ENCODE results near the gene PRLH. TPM values are rescaled to one million over a fixed set of nuclear protein-coding genes. Genes with fewer than 3 reads are reported as not detected.

PRLH gene, protein sequence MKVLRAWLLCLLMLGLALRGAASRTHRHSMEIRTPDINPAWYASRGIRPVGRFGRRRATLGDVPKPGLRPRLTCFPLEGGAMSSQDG
- not detected for polyA plus RNA-seq (ENCODE audit: insufficient read length in 3 of 3)

DNA sequence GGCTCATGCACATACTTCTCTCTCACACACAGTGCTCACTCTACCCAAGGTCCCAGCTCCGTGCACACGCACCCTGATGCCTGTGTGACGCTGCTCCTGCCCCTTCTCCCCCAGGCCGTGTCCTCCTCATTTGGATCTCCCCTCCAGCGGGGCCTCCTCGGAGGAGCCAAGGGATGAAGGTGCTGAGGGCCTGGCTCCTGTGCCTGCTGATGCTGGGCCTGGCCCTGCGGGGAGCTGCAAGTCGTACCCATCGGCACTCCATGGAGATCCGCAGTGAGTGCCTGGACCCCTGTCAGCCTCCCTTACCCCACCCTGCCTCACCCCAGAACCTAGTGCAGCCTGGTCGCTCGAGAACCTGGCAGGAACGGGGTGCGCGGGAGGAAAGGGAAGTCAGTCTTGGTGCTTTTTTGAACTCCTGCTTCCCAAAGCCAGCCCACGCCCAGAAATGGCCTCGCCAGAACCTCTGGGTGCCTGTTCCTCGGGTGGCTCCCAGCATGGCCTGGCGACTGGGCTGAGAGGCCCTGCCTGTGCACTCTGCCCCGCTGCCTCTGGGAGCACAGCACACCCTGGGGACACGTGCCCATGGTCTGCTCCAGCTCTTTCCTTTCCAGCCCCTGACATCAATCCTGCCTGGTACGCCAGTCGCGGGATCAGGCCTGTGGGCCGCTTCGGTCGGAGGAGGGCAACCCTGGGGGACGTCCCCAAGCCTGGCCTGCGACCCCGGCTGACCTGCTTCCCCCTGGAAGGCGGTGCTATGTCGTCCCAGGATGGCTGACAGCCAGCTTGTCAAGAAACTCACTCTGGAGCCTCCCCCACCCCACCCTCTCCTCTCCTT, at the start of gene PRLH:
Gene PRLH, plus strand, starts transcription at position 174 of the 835 bp plus-strand sequence. Its CDS starts 0 bp downstream, at position 174.
- DNase-seq (ENCODE audit: low read depth in 3 of 3, low spot score in 2 of 3) = no peak

DNA sequence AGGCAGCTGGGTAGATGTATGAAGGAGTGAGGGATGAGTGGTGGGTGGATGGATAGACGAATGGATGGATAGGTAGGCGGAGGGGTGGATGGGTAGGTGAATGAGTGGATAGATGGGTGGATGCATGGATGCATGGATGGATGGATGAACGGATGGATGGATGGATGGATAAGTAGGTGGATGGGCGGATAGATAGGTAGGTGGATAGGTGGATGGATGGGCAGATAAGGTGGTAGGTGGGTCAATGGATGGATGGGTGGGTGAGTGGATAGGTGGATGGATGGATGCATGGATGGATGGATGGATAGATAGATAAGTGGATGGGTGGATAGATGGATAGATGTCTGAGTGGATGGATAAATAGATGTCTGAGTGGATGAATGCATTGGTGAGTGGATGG, 49.2 kb upstream of the PRLH start:
- DNase-seq (ENCODE audit: low read depth in 3 of 3, low spot score in 2 of 3) = no peak

DNA sequence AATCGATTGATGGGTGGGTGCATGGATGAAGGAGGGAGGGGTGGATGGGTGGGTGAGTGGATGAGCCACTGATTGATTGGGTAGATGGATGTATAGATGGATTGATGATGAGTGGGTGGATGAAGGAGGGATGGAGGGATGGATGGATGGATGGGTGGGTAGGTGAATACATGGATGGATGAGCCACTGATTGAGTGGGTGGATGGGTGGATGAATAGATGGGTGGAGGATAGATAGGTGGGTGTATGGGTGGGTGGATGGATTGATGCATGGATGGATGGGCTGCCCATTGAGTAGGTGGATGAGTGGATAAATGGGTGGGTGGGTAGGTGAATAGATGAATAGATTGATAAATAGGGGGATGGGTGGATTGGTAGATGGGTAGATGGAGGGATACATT, 48.4 kb upstream of the PRLH start:
- DNase-seq (ENCODE audit: low read depth in 3 of 3, low spot score in 2 of 3) = no peak

DNA sequence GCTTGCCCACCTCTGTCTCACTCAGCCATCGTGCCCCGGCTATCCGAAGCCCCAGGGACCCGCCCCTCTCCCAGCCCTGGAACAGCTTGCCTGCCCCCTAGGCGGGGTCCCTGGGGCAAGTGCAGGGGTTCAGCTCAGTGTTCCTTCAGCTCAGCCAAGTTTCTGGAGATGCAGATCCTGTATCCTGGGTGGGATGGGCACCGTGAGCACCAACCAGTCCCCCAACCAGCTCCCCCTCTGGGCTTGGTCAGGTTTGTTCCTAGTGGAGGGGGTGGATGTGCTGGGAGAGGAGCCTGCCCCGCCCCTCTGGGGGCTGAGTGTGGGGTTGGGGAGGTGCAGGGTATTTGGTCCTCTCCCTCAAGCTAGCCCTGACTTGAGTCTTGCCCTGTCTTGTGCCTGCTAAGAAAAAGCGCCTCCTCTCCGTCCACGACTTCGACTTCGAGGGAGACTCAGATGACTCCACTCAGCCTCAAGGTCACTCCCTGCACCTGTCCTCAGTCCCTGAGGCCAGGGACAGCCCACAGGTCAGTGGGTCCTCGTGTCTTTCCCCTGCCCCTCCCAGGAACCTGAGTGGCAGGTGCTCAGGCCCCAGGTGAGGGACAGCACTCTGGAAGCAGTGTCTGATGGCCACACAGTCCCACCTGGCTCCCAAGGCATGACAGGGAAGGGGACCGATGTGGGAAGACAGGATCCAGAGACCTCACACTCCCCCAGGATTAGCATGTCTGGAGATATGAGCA, 46.7 kb upstream of the PRLH start:
- no peak for DNase-seq (ENCODE audit: low read depth in 3 of 3, low spot score in 2 of 3)

DNA sequence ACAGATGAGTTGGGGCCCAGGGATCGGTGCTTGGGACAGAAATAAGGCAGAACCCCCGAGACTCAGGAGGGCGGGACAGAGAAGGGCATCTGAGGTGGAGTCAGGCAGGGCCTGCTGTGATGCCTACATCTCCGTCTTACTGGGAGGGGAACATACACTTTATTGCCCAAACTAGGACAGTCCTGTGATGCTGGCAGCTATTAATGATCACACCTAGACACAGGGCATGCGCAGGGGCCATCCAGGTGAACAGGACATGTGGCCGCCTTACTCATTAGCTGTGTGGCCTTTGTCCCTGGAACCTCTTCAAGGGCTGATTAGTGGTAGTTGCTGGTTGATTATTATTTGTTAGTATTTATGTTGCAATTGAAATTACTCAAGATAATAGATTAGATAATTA, 46.1 kb upstream of the PRLH start:
- DNase-seq (ENCODE audit: low read depth in 3 of 3, low spot score in 2 of 3) = no peak

DNA sequence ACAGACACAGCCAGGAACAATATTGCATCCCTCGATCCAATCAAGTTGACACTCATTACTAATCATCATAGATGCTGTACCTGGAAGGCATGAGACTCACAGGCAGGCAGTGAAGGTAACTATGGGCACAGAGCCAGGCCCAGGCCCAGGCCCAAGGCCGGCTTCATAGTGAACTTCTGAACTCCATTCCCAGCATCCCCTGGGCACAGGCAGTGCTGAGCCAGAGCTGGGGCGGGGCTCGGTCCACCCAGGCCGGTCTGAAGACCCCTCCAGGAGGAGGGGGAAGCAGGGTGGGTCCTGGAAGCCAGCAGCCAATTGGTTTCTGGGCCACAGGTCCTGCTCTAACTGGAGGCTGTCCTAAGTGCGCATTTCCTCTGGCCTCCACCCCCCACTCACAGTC, 41.7 kb upstream of the PRLH start:
- no peak for DNase-seq (ENCODE audit: low read depth in 3 of 3, low spot score in 2 of 3)

DNA sequence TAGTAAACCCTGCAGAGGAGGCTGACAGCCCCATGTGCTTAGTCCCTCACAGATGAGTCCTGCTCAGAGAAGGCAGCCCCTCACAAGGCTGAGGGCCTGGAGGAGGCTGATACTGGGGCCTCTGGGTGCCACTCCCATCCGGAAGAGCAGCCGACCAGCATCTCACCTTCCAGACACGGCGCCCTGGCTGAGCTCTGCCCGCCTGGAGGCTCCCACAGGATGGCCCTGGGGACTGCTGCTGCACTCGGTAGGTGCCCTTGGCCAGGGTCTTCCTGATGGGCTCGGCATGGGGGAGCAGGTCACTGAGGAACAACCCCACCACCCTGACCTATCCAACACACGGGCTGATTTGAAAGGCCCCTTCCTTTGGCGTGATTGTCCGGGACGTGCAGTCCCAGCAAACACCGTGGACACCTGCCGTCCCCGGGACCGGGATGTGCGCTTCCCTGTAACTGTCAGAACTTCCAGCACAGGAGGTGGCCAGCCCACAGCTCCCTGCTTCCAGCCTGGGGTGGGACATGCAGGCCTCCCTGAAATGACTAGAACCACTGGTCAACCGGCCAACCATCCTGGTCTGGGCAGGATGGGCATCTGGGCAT, 40.7 kb upstream of the PRLH start:
- no peak for DNase-seq (ENCODE audit: low read depth in 3 of 3, low spot score in 2 of 3)

DNA sequence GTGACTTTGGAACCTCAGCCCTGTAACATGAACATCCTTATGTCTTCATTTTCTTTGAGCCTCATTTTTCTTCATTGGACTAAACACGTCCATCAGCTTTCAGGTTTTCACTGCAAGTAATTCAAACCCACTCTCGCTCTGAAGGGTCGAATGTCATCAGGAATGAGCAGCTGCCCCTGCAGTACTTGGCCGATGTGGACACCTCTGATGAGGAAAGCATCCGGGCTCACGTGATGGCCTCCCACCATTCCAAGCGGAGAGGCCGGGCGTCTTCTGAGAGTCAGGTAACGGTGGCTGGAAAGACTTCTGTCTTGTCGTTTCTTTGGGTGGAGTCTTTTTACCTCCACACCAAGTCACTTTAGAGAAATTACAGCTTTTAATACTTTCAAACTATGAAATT, 39.1 kb upstream of the PRLH start:
- DNase-seq (ENCODE audit: low read depth in 3 of 3, low spot score in 2 of 3) = no peak

DNA sequence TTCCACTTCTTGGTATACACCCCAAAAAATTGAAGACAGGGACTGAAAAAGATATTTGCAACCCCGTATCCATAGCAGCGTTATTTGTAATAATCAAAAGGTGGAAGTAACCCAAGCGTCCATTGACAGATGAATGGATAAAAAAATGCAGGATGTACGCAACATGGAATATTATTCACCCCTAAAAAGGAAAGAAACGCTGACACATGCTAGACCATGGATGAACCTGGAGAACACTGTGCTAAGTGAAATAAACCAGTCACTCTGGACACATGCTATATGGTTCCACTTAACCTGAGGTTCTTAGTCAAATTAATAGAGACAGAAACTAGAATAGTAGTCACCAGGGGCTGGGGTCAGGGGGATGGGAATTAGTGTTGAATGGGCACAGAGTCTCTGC, 38.6 kb upstream of the PRLH start:
- no peak for DNase-seq (ENCODE audit: low read depth in 3 of 3, low spot score in 2 of 3)

DNA sequence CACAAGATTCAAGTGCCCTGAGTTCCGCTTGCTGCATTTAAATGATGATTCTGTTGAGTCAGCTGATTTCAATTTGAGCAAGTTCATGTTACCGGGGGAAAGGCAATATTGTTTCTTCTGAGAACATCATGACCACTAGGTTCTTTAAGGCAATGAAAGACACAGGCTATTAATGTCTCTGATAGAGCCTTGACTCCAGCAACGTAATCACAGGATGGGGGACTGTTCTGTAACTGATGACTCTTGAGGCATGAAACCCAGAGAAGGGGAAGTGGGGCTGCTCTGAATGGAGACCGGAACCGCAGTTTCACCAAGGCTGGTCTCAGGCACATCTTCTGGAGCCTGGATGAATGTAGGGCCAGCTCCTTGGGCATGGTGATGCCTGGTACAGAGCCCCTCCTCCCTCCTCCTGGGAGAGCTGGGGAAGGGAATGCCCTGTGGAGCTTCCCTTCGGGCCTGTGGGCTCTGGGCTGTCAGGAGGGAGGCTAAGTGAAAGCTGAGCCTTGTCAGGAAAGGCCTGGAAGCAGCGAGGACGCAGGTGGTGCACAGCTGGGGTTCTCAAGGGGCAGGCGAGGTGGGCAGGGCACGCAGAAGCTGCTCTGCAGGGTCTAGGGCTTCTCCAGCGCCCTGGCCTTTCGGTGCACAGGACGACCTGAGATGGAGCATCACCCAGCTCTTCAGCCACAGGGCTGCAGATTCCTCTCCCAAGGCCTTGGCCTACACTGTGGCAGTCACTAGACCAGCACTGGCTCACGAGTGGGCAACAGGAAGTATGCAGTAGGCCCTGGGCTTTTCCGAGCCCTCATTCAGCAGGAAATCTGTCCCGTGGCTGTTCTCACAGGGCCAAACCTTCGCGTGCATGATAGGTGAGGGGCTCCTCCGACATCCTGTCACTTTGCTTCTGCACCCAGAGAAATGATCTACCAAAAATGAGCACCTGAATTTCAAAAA, 36.6 kb upstream of the PRLH start:
- no peak for DNase-seq (ENCODE audit: low read depth in 3 of 3, low spot score in 2 of 3)

DNA sequence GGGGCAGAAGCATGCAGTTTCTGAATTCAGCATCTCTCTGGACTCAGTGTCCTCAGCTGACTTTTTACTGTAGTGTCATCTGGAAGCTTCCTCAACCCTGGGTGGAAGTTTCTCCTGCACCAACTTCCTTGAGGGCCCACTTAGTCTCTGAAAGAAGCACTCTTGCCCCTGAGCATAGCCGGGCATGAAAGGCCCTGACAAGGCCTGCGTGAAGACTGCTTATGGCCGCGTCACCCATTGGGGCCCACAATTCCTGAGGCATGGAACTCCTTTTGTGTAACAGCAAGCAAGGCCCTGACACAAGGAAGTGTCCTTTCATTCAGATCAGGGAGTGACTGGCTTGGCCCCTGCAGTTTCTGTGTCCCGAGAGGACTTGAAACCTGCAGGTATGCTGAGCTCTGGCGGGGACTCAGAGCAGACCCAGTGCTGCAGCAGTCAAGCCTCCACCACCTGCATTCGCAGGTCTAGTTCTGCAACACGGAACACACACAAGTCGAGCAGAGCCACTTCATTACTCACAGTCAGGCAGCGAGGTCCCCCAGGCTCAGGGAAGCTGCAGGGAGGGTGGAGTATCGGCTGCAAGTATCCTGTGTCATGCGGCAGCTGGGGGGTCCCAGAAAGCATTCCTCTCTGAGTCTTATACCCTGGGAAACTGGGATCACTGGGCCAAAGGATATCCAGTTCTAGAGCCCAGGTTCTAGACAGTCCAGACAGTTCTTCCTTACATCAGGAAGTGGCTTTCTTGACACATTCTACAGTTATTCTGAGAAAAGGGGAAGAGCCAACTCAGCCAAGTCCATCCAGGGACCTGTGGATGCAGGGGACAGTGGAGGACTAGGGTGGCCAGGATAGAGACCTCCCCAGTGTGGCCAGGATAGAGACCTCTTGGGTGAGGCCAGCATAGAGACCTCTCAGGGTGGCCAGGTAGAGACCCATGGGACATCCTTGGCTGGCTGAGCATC, 35.6 kb upstream of the PRLH start:
- no peak for DNase-seq (ENCODE audit: low read depth in 3 of 3, low spot score in 2 of 3)

DNA sequence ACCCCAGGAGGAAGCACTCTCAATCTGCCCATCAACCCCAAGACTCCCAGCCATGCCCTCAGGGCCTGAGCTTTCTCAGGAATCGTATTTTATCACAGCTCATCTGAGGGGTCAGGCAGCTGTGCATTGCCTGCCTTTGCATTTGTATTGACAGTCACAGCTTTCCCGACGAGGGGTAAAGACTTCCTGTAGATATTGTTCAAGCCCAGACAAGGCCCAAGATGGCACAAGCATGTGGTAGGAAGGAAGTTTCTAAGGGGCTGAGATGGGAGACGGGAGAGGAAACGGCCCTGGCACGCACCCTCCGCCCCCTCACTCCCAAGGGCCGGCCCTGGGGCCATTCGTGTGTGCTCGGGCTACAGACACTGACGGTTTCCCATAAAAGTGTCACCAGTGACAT, 34.2 kb upstream of the PRLH start:
- no peak for DNase-seq (ENCODE audit: low read depth in 3 of 3, low spot score in 2 of 3)

DNA sequence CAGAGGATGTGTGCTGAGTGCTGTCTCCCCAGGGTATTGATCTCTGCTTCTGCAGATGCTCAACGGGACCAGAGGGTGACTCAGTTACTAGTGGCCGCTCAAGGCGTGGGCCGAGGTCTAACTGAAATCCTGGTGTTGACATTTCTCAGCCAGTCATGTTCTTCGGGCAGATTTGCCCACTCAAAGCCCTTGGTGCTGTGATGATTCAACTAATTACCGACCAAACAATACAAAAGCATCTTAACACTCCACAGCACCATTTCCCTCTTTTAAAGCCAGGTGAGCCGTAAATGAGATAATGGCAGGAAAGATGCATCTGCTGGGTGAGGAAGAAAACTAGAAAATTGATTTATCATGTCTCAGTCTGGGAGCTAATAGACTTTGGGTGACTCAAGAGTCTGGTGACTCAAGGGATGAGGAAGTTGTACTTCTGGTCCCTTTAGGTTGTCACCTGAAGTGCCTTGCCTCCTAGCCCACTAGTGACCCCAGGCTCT, 32.7 kb upstream of the PRLH start:
- no peak for DNase-seq (ENCODE audit: low read depth in 3 of 3, low spot score in 2 of 3)

DNA sequence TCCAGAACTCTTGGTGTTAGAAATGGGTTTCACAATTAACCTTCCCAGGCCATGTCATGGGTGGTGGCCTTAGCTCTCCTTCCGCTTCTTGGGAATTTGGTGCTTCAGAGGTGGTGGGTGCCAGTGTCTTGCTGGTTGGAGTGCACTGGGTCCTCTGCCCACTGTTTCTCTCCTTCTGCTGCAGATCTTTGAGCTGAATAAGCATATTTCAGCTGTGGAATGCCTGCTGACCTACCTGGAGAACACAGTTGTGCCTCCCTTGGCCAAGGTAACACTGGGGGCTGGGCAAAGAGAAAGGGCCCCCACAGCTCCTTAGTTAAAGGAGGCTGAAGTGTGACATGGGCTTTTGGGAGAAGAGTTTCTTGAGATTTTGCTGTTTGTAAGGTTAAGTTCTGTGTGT, 32.0 kb upstream of the PRLH start:
- no peak for DNase-seq (ENCODE audit: low read depth in 3 of 3, low spot score in 2 of 3)

DNA sequence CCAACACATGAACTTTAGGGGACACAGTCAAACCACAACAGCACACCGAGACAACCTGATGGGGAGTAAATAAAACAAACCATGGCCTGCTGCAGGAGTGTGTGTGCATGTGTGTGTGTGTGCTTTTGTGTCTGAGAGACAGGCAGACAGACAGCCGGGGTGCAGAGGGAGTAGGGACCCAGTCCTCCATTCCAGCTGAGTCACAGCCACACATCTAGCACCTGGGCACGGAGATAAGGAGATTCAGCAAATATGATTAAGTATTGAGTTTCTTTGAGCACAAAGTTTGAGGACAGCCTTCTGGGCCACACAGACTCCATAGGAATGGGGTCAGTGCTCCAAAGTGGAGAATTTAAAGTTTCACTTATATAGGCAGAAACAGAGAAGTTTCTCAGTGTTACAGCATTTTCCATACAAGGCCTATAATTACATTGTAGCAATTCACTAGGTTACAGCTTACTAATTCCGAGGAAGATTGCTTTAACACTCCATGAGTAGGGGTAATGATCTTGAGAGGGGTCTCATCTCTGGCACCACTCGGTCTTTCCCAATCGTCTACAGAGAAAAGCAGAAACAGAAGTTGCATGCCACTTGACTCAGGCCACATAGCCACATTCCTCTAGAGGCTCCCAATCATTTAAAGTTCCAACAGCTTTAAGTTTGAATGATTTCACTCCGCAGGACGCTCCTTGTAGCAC, 30.8 kb upstream of the PRLH start:
- no peak for DNase-seq (ENCODE audit: low read depth in 3 of 3, low spot score in 2 of 3)

DNA sequence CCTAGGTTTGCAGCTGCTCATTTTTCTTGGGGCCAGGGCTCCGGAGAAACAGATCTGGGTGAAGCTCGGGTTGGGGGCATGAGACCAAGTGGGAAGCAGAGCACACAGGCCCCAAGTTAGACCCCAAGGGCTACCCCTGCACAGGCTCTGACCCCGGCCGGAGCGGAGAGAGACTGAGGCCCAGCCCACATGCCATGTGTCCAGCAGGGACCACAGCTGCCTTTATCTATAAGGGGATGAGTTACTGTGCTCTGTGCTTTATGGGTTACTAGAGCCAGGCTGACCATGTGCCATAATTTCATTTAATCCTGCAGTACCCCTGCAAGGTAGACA, 30.3 kb upstream of the PRLH start:
- DNase-seq (ENCODE audit: low read depth in 3 of 3, low spot score in 2 of 3) = no peak

DNA sequence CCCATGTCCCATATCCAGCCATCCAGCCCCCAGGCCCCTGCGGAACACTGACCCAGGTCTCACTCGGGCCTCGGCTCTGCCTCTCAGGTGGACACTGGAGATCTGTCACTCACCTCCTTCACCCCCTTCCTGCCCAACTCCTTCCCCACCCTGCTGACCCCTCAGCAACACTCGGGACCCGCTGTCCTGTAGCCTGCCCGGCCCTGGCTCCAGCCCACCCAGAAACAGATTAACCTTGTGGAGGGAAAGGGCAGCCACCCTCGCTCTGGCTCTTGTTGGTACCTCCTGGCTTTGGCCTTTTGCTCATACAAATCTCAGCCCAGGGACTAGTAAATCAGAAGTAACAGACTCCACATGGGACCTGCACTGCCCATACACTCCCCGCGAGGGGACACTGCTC, 29.8 kb upstream of the PRLH start:
- no peak for DNase-seq (ENCODE audit: low read depth in 3 of 3, low spot score in 2 of 3)

DNA sequence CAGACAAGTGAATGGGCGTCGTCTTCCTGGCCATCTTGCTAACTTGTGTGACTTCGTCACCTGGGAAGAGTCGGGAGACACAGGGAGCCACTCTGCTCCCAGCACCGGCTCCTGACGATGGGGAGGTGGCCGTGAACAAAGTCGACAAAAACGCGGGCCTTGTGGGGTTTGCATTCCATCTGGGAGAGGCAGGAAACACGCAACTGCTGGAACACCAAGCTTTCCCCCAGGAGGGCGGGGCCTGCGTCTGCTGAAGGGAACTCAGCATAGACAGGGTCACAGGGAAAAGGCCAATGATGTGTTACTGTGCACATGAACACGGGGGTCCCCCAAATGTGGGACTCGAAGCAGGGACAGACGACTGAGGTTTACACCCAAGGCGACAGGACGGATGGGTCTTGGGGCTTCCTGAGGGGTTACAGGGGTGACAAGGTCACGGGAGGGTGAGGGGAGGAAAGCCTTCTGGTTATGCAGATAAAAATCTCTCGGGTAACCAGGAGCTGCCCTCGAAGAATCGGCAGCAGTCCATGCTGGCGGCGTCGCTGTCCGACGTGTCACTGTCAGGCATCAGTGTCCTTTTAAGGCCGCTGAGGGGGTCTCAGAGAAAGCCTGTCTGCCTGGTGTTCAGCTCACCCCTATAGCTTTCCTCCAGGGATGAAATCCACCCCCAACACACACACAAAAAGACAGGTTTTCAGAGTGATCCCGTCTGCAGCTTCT, 28.2 kb upstream of the PRLH start:
- DNase-seq (ENCODE audit: low read depth in 3 of 3, low spot score in 2 of 3) = no peak
